Vagina (tissue), 2 donors: ENCODE results near the gene ABHD16B. TPM values are rescaled to one million over a fixed set of nuclear protein-coding genes. Genes with fewer than 3 reads are reported as not detected.

Experiments used
- DNase-seq, 2 donors: peaks; one replicate each; pipeline ENCODE4 v3.0.0-alpha.2; 2017; ENCODE audit errors: extremely low spot score in 2 of 2
- H3K27ac ChIP-seq: fragments of 200-600 bp; sonication (generic); one replicate; pipeline ENCODE4 v1.5.1; 2019
- H3K27me3 ChIP-seq: fragments of 200-600 bp; sonication (generic); one replicate; pipeline ENCODE4 v1.5.1; 2019
- H3K36me3 ChIP-seq, 2 donors: fragments of 200-600 bp; sonication (generic); one replicate each; pipeline ENCODE4 v1.5.1; 2017 to 2019
- H3K4me1 ChIP-seq: fragments of 200-600 bp; sonication (generic); one replicate; pipeline ENCODE4 v1.5.1; 2019
- H3K4me3 ChIP-seq, 2 donors: fragments of 200-600 bp; sonication (generic); 1 replicate in 1 of 2; 2 replicates in 1 of 2; pipeline ENCODE4 v1.5.1; 2016 to 2019
- H3K9me3 ChIP-seq: fragments of 200-600 bp; sonication (generic); one replicate; pipeline ENCODE4 v1.5.1; 2019
- POLR2A ChIP-seq, 2 donors: fragments of 450-650 bp; IDR thresholded peaks; one replicate each; pipeline ENCODE4 v1.6.1; 2017; ENCODE audit warnings: antibody characterized with exemption in 2 of 2, mild to moderate bottlenecking in 2 of 2, moderate library complexity in 2 of 2
- POLR2AphosphoS5 ChIP-seq, 2 donors: sonication (generic); formaldehyde crosslinking; IDR thresholded peaks; one replicate each; pipeline ENCODE4 v1.9.0; 2017; ENCODE audit warnings: antibody characterized with exemption in 2 of 2, mild to moderate bottlenecking in 2 of 2, low read depth in 1 of 2; ENCODE audit not compliant: insufficient read depth in 1 of 2
- intact Hi-C: fragments of 100-400 bp; cut with DNase I; formaldehyde crosslinking; loops from one replicate; pipeline ENCODE4 v1.15.1; 2023
- total RNA-seq: library from RNA; depleted of rRNA; stranded (reverse); fragments of >200 nt; gene quantifications from one replicate; pipeline ENCODE4 v1.2.3, GENCODE V29; 2016
- TF ChIP-seq, protein P1 (sequence below), 3 experiments: fragments of 450-650 bp in 2 of 3; fragments of 200-600 bp in 1 of 3; sonication (generic) in 1 of 3; IDR thresholded peaks; one replicate each; pipeline ENCODE4 v1.5.1; 2017 to 2019; ENCODE audit warnings: antibody characterized with exemption in 3 of 3, mild to moderate bottlenecking in 2 of 3, moderate library complexity in 2 of 3

ABHD16B gene
- total RNA-seq, 1 donor from 2014 or later: not detected

DNA sequence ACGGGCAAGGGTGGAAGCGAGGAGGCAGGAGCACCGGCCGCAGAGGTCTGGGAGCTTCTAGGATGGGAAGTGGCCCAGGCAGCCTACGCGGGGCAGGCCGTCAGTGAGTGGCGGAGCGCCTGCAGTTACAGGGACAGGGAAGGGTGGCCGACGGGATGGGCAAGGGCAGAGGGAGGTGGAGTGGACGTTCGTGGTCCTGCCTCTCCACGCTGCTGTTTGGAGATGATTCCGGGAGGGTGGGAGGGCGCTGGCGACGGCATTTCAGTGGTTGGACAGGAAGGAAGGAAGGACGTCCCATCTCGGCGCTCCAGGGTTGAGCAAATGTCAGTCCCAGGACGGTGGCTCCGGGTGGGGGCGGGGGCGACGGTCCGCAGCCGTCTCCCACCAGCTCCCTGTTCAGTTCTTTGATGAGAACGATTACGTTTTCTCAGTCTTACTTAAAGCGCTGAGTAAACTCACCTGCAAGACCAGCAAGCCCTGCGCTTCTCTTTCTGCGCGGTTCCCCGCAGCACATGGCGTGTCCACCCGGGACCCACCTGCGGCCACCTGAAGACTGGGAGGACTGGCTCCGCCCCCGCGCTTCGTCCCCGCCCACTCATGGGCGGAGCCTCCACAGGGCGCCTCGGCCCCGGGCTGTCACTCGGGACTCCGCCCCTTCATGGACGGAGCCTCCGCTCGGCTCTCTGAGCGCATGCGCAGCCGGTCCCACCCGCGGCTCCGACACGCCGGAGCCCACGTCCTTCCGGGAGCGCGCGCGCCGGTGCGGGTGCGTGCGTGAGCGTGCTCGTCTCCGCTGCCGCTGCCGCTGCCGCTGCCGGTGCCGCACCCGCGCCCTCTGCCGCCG is 33.3 kb downstream of the ABHD16B start, which contains the start of gene DNAJC5:
Gene DNAJC5, plus strand, starts transcription at position 769 of the 844 bp plus-strand sequence. CDS start 33,220 bp downstream, outside the sequence.
- Histone ChIP-seq H3K27me3 (no peaks in the 10 kb centered on the region), H3K27ac (peak within 1 kb of the TSS; percentile 61), H3K9me3 (no peaks in the 10 kb centered on the region), H3K36me3 (peaks cover 0 to 8% of the 10 kb centered on the region in 2 donors), H3K4me3 (peak within 1 kb of the TSS; percentile 57 to 66), H3K4me1 (peaks cover 46% of the 10 kb centered on the region)
- peak in 1 of 2 donors; percentile 91 for DNase-seq
- TF ChIP-seq, protein P1, sequence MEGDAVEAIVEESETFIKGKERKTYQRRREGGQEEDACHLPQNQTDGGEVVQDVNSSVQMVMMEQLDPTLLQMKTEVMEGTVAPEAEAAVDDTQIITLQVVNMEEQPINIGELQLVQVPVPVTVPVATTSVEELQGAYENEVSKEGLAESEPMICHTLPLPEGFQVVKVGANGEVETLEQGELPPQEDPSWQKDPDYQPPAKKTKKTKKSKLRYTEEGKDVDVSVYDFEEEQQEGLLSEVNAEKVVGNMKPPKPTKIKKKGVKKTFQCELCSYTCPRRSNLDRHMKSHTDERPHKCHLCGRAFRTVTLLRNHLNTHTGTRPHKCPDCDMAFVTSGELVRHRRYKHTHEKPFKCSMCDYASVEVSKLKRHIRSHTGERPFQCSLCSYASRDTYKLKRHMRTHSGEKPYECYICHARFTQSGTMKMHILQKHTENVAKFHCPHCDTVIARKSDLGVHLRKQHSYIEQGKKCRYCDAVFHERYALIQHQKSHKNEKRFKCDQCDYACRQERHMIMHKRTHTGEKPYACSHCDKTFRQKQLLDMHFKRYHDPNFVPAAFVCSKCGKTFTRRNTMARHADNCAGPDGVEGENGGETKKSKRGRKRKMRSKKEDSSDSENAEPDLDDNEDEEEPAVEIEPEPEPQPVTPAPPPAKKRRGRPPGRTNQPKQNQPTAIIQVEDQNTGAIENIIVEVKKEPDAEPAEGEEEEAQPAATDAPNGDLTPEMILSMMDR (IDR thresholded peaks at IDR 0.05): no peak
- TF ChIP-seq POLR2A (IDR thresholded peaks at IDR 0.05) (peak in 1 of 2 donors; percentile 49), POLR2AphosphoS5 (IDR thresholded peaks at IDR 0.05; ENCODE audit: insufficient read depth in 1 of 2, low read depth in 1 of 2) (peak; percentile 63 to 81)
- intact Hi-C loops: no loop called here

DNA sequence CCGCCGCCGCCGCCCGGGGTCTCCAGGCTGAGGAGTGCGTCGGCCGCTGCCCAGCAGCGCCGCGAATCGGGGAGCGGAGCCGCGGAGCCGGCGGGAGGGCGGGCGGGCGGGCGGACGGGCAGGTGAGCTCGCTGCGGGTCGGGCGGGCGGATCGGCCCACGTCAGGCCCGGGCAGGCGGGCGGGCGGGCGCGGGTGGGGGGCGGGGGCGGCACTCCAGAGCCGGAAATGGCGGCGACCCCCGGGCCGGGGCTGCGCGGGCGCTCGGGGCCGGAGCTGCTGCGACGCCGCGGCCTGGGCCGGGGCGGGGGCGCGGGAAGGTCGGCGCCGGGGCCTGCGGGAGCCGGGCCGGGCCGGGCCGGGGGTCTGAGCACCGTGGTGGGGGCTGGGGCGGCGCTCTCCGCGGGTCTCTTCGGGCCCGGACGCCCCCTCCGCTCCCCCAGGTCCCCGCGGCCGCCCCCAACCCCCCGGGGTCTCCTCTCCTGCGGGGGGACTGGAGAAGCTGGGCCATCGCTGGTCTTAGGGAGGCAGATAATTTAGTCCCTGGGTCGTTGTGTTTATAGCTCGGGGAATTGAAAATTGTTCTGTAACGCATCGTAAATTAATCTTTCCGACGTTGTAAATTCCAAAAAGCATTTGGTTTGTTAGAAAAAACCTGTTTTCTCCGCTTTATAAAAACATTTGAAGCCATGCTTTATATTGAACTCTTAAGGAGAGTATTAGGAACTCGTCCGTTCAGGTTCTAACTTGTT is 34.1 kb downstream of the ABHD16B start:
- H3K4me3 ChIP-seq: peak overlapping the region; percentile 57 to 66
- H3K36me3 ChIP-seq: peaks cover 0 to 8% of the 10 kb centered on the region in 2 donors
- peaks cover 38% of the 10 kb centered on the region for H3K4me1 ChIP-seq
- H3K27me3 ChIP-seq: no peaks in the 10 kb centered on the region
- intact Hi-C loops: no loop called here
- no peaks in the 10 kb centered on the region for H3K9me3 ChIP-seq
- TF ChIP-seq POLR2AphosphoS5 (IDR thresholded peaks at IDR 0.05; ENCODE audit: insufficient read depth in 1 of 2, low read depth in 1 of 2): no peak
- no peak for TF ChIP-seq POLR2A (IDR thresholded peaks at IDR 0.05)
- TF ChIP-seq, protein P1 (IDR thresholded peaks at IDR 0.05): no peak
- DNase-seq: no peak
- H3K27ac ChIP-seq: peak overlapping the region; percentile 61

DNA sequence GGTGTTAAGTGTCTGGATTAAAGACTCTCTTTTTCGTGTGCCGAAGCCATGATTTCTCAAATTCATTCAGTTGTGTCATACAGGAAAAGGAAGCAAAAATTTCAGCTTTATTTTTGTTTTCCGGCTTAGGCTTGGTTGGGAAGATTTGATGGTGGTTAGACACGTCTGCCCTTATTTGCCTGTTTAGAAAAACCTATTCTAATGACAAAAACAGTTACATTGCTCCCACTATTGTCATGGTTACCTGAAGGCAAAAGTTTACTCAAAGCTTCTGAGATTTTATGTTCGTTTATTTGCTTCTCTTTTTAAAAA is 34.6 kb downstream of the ABHD16B start:
- DNase-seq: no peak
- intact Hi-C loops: no loop called here
- Histone ChIP-seq H3K27me3 (no peaks in the 10 kb centered on the region), H3K9me3 (no peaks in the 10 kb centered on the region), H3K36me3 (peaks cover 0 to 8% of the 10 kb centered on the region in 2 donors), H3K4me3 (peak overlapping the region; percentile 57 to 66), H3K27ac (peak overlapping the region; percentile 60), H3K4me1 (peaks cover 37% of the 10 kb centered on the region)
- TF ChIP-seq POLR2AphosphoS5 (IDR thresholded peaks at IDR 0.05; ENCODE audit: insufficient read depth in 1 of 2, low read depth in 1 of 2) (no peak), POLR2A (IDR thresholded peaks at IDR 0.05) (no peak)
- TF ChIP-seq, protein P1 (IDR thresholded peaks at IDR 0.05): no peak

DNA sequence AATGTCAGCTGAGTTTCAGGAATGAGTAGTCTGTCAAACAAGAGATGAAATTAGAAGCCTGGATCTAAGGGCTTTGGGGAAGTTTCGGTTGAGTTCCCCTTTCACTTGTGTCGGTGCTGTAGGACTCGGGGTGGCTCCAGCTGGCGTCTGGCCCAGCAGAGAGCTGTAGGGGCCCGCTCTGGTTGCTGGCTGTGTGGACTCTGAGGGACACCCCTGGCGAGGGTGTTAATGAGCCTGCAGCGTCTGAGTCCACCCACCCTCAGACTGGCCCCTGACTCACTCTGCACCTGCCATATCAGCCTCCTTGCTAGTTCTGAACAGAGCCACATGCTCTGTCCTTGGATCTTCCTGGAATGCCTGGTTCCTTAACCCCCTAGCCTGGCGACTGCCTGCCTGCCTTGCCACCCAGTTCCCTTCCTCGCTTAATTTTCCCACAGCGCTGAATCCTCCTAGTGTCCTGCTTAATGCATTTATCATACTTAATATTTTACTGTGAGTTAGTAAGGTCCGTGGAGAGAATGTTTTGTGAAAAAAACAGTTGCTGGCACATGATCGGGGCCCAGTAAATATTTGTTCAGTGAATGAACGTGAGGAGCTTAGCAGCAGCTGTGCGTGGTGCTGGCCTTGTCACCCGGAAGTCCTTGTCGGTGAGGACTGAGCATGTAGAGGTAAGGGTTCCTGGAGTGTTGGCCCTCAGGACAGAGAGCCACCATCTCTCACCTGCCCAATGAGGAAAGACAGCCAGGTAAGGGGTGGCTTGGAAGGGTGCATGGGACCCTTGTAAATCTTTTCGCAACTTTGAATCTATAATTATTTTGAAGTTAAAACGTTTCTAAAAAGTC is 35.2 kb downstream of the ABHD16B start:
- peaks cover 41% of the 10 kb centered on the region for H3K4me1 ChIP-seq
- no peak for TF ChIP-seq POLR2AphosphoS5 (IDR thresholded peaks at IDR 0.05; ENCODE audit: insufficient read depth in 1 of 2, low read depth in 1 of 2)
- TF ChIP-seq POLR2A (IDR thresholded peaks at IDR 0.05): no peak
- TF ChIP-seq, protein P1 (IDR thresholded peaks at IDR 0.05): no peak

More for the DNA sequence above, 35.2 kb downstream of the ABHD16B start:
- Histone ChIP-seq H3K4me3 (peak overlapping the region; percentile 57 to 66), H3K27me3 (no peaks in the 10 kb centered on the region), H3K9me3 (no peaks in the 10 kb centered on the region), H3K36me3 (peaks cover 0 to 4% of the 10 kb centered on the region in 2 donors), H3K27ac (peak overlapping the region; percentile 60)
- no peak for DNase-seq
- intact Hi-C loops: no loop called here
